NCI-H524 treated with DMSO at 0.1 percent for 48 hours (cell line): ENCODE results near the gene NCR2.

ENCODE experiments used
- DNase-seq: peaks from one replicate; lab custom pipeline; 2025; lab: John Stamatoyannopoulos, UW

The NCR2 gene

DNA sequence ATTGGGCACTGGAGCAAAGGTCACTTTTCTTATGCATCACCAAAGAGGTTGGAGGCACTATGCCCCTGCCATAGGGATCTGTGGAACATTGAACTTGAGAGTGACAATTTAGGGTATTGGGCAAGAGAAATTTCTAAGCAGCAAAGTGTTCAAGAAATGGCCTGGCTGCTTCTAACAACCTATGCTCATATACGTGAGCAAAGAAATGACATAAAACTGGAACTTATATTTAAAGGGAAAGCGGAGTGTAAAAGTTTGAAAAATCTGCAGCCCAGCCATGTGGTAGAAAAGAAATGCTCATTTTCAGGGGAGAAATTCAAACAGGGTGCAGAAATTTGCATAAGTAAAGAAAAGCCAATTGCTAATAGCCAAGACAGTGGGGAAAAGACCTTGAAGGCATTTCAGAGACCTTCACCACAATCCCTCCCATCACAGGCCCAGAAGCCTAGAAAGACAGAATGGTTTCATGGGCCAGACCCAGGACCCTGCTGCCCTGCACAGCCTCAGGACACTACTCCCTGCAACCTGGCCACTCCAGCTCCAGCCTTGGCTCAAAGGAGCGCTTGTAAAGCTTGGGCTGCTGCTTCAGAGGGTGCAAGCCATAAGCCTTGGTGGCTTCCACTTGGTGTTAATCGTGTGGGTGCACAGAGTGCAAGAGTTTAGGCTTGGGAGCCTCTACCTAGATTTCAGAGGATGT is 24.4 kb downstream of the NCR2 start:
- DNase-seq, result no peak

DNA sequence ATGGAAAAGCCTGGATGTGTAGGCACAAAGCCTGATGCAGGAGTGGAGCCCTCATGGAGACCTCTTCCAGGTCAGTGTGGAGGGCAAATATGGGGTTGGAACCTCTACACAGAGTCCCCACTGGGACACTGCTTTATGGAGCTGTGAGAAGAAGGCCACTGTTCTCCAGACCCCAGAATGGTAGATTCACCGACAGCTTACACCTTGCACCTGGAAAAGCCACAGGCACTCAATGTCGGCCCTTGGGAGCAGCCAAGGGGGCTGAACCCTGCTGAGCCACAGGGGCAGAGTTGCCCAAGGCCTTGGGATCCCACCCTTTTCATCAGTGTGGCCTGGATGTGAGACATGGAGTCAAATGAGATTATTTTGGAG is 24.9 kb downstream of the NCR2 start:
- no peak for DNase-seq

DNA sequence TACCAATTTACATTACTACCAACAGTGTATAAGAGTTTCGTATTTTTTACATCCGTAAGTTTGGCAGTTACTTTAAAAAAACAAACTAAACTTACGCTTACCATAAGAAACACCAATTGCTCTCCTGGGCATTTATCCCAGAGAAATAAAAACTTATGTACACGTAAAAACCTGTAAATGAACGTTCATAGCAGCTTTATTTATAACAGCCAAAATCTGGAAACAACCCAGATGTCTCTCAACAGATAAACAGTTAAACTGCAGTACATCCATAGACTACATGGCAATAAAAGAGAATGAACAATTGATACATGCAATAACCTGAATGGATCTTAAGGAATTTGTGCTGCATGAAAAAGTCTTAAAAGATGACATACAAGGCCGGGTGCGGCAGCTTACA is 30.7 kb downstream of the NCR2 start:
- no peak for DNase-seq

DNA sequence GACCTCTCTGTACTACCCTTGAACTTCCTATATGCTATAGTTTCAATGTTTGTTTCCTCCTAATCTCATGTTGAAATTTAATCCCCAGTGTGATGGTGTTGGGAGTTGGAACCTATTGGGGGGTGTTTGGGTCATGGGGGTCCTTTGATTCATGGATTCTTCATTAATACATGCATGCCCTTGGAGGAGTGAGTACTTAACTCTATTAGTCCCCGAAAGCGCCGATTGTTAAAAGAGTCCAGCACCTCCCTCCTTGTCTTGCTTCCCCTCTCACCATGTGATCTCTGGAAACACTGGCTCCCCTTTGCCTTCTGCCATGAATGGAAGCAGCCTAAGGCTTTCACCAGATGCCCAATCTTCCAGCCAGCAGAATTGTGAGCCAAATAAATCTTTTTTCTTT is 31.7 kb downstream of the NCR2 start:
- no peak for DNase-seq

DNA sequence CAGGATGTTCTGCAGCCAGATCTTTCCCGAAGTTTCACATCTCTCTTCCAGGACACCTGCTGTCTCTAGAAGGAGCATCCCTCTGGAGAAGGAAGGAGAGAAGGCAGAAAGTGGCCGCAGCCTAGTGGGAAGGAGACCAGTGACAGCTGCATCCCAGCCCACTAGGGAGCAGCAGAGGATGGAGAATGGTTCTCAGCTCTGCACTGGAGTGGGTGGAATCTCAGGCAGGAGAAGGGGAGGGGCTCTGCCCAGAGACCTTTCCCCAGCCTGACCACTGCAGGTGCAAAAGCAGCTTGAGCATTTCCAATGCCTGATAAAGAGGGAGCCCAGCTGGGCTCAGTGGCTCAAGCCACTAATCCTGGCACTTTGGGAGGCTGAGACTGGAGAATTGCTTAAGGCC is 32.3 kb downstream of the NCR2 start:
- DNase-seq, result peak; percentile 20

DNA sequence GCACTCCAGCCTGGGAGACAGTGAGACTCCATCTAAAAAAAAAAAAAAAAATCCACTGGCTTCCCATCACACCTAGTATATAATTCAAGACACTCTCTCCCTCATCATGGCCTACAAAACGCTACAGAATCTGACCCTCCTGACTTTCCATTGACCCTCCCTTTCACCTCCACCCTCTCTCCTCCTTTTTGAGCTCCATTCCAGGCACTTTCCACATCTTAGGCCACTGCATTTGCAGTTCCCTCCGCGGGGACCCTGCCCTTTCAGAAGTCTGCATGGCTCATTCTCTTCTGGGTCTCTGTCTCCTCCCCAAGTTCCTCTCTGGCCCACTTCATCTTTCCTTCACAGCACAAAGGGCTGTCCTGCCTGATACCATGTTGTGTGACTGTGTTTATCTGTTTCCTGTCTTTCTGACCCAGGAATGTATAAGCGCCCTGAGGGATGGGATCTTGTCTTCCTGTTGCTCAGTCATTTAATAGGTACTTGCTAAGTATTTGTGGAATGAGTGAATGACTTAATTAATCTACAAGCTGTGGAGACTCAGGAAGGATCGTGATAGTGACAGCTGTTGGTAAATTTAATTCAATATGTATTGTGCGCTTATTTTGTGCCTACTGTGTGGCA is 35.2 kb downstream of the NCR2 start:
- peak; percentile 13 for DNase-seq

DNA sequence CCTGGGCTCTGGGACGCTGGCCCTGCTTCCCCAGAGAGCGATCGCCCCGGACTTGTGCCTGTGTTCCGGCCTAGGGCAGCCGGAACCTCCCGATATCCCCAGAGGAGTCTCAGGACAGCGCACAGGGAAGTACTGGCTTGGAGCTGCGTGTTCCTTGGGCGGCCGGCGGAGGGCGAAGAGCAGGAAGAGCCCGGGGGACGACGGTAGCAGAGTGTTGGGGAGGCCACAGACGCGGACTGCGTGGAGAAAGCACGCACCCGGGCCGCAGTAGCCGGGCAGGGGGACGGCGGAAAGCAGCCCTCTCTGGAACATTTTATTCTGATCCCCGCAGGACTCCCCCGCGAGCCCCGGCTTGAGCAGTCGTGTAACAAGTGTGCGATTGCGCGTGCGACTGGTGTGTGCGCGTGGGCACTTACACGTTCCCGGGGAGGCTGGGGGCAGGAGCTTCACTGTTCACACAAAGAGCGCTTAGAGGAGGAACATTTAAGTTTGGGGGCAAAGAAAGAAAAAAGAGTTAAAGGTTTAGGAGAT is 36.1 kb downstream of the NCR2 start:
- DNase-seq, result no peak

DNA sequence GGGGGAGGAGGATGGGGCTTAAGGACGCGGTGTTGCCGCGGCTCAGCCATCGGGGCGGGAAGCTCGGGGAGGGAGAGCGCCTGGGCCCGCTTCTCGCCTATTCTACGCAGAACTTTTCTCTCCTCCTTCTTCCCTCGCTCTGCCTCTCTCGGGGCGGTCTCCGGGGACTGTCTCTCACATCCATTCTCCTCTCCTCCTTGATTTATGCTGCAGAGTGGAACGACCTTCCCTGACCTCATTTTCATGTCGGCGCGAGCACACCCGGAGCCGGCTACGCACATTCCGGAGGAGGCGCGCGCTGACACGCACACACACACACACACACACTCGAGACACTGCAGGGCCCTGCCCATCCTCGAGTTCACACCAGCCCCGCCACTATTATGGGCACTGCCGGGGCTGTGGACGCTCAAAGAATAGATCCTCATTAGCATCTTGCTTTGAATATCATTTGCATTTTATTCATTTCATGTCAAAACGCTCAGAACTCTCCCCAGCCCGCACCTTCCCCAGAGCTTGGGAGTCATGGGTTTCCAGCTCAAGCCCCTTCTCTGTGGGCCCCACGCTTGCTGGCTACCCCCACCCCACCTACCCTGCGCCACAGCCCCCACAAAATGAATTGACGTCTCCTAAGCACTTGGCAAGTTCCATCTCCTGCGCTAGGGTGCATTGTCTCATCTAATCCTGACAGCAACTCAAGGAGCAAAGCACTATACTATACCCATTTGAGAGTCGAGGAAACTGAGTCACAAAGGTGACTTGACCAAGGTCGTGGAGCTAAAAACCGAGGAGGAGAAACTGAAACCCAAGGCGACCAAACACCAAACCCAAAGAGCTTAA is 36.8 kb downstream of the NCR2 start:
- DNase-seq, result no peak

DNA sequence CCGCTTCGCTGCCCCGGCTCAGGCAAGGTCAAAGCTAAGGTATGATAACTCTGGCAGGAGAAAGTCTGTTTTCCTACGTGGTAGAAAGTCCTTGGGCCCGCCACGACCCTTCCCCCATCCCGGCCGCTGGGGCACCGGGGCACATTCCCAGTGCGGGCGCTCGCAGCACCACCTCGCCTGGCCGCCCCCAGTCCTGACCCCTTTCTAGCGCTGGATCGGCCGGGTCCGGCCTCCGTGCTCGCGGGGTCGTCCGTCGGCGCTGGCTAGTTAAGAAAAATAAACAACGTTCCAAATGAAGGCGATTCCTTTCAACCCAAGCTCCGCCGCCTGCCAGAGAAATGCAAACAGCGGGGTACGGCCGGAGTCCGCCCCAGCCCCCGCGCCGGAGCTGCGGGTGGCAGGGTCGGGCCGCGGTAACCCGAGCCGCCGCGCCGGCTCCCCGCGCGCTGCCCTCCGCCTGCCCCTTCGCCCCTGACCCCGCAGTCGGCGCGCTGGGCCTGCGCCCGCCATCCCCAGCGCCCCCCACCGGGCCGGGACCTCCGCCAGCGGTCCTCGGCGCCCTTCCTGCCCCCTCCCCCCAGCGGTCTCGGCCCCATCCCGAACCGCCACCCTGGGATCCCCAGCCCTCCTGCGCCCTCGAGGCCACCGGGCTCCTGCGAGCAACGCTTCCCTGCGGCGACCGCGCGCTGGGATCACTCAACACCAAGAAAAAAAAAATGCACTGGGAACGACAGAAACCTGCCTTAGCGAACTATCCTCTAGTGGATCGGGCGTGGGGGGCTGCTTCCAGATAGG is 37.6 kb downstream of the NCR2 start:
- no peak for DNase-seq

DNA sequence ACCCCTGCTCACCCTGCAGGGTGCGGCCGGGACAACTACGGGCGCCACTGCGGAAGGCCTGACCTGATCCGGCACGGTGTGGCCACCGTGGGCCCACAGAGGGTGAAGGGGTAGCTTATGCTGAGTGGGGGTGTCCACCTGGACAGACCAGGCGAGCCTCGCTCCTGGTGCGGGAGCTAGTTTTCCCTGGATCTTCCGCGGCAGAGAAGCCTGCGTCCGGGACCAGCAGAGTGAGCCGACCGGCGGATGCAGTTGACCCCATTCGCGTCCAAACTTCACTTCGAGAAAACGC is 38.2 kb downstream of the NCR2 start:
- DNase-seq, result no peak

DNA sequence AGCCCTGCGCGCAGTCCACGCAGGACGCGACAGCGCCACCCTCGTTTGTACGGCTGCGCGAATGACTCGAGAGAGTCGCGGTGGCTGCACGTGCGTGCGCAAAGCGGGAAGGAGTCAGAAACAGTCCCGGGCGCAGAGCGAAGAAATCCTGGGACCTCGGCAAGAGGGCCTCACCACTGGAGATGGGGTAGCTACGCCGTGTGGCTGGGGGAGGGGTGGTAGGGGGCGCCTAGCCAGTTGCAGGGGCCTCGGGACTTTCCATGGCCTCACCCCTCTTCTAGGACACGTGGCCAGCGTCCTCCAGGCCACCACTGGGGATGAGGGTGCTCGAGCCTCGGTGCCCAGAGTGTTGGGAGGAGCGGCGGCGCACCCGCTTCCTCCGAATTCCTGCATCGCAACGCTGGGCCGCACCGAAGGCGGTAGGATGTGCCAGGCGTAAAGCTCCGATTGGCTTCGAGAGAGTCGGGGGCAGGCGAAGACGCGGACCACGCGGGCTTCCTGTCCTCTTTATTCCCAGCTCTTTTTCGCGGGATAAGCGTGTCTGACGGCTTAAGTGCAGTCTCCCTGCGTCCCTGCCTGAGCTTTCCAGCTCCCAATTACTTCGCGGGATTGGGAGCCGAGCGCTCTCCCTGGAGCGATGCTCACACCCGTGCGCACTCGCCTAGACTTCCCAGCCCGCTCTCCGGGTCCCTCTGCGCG is 38.7 kb downstream of the NCR2 start:
- DNase-seq, result no peak

DNA sequence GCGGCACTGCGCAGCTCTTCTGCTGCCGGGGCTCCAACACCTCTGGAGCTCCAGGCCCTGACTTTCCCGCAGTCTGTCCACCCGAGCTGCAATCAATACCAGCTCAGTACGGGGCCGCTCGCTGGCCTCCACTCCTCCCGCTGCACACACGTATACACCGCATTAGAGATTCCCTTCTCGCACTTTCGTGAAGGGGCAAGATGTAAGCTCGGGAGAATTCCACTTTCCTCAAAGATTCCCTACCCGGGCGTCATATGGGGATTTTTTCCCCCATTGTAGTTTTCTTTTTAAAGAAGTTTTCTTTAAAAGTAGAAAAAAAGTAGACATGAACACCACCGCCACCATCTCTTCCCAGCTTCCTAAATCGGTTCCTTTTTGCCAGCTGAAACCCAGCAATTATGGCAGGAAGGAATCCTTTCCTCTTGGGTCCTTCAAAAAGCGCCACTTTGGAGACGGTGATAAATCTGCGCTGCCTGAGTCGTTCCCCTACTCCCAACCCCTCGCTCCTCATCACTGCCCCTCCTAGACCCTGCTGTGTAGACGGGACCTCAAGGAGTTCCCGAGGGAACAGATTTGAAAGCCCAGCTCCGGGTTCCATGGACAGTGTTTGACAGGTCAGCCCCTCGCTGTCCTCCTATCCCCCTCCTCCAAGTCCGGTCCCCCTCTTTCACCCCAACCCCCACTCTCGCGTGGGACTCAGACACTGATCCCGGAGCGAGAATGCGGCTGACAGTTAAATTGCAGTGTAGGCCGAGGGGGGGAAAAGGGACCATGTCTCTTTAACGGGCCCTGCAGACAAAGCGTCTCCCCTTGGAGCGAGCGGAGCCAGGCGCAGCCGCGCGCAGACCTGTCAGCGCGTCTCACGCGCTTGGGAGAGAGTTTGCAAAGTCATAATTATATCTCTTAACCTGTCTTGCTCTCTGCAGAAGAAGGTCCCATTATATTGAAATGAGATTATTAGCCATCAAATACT is 39.5 kb downstream of the NCR2 start:
- DNase-seq, result no peak

DNA sequence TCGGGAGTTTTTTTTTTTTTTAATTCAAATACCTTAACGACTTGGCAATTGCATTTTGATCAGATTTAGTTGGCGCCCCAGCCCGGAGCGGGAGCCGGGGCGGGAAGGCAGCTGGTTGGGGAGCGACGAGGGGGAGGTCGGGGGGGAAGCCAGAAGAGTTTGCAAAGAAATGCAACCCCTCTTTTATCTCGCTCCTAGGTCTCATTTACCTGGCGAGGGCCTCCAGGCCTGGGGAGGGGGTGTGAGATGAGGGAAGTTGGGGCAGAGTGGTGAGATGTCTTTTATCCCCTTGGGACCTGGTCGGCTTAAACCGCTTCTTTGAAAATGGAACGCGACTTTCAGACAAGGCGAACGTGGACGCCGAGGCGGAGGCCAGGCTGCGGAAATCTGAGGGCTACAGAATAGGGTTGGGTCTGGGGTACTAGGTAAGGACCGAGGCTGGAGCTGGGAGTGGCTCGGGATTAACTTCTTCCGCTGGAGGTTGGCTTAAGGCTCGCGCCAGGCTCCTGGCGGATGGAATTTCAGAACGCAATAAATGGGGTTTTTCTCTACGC is 40.3 kb downstream of the NCR2 start:
- DNase-seq, result no peak

DNA sequence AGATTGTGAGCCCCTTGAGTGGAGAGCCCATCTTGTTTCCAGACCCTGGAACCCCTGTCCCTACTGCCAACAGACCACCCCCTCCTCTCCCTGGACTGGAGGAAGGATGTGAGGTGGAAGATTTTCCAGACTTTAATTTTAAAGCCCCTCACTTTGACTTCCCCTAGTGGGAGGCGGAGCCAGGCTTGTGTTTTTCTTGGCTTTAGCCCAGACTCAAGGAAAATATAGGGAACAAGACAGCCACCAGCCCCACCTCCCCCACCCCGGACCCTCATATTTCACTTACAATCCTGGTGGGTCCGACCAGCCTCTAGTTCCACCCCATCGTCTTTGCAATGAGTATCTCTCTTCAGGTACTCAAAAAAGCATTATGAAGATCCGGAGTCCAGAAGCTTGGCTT is 40.8 kb downstream of the NCR2 start:
- DNase-seq, result no peak

DNA sequence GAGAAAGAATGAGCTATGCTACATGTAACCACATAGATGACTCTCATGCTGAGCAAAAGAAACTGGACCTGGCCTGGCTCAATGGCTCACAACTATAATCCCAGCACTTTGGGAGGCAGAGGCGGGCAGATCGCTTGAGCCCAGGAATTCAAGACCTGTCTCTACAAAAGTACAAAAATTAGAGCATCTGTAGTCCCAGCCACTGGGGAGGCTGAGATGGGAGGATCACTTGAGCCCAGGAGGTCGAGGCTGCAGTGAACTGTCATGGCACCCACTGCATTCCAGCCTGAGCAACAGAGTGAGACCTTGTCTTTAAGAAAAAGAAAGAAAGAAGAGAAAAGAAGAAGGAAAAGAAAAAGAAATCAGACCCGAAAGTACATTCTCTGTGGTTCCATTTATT is 41.7 kb downstream of the NCR2 start:
- no peak for DNase-seq

DNA sequence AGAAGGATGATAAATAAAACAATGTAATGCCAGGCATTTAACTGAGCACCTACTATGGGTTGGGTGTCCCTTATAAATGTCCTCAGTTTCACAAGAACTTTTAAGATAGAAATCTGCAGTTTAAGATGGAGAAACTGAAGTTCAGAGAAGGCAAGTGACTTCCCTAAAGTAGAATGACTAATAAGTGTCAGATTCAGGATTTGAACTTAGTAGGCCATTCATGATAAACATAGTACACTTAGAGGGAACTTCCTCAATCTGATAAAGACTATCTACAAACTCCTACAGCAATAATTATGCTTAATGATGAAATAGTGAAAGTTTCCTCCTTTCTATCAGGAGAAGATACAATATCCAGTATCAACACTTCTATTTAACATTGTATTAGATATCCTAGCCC is 43.9 kb downstream of the NCR2 start:
- no peak for DNase-seq

DNA sequence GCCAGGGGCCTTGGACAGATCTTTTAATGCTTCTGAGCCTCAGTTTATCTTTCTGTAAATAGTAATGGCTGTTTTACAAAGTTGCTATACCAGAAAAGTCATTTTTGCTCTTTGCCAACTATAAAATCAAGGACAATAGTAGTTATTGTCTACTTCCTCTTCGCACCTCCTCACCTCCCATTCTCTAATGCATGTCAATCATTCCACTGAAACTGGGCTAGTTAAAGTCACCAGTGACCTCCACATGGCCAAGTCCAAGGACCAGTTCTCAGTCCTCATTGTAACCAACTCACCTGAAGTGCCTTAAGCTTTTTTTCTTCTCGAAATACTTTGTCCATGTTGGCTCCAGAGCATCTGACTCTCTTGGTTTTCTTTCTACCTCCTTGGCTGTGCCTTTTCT is 51.2 kb downstream of the NCR2 start:
- no peak for DNase-seq

DNA sequence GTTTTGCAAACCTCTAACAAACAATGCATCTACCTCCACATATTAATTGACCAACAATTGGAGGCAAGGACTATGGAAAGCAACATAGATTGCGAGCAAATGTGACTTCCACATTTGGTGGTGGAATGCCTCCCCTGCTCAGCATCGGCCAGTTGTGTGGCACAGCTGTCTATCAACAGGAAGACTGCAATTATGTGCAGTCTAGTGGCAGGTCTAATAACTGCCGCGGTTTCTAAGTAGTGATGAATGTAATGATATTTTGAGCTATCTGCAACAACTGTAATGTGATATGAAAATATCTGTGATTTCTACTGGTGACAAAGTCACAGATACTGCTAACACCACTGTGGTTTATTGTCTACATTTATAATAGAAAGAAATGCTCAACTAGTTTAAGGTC is 56.8 kb downstream of the NCR2 start:
- DNase-seq, result no peak

DNA sequence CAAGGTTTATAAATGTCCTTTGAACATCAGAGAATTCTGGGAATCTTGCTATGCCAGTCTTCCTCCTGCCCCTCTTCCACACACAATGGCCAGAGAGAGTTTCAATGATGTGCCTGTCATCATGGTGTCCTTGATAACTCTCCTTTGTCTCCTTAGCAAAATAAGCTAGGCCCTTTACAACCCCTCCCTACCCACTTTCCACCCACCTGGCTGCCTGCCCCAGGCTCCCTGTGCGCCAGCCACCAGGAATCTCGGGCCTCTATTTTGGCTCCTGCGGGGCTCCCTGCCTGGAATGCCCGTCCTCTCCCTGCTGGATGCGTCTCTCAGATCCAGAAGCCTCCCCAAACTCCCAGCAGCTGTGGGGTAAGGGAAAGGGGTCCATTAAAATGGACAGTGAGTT is 60.9 kb downstream of the NCR2 start:
- no peak for DNase-seq

DNA sequence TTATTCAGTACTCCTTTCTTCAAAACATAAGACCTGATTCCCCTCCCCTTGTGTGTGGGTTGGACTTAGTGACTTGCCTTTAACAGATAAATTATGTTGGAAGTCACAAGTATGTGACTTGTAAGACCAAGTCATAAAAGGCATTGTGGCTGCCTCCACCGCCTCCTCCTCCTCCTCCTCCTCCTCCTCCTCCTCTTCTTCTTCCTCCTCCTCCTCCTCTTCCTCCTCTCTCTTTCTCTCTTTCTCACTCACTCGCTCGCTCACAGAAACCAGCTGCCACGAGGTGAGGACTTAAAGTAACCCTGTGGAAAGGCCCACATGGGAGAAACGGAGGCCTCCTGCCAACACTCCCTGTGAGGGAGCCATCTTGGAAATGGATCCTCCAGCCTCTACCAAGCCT is 64.0 kb downstream of the NCR2 start:
- DNase-seq, result no peak
